Kidney (tissue), 14 donors: ENCODE measurements around the gene AP1S1. TPM values are rescaled to one million over a fixed set of nuclear protein-coding genes. Genes with fewer than 3 reads are reported as not detected.
A peak's percentile ranks its signal among the peaks of the same experiment; 100 is the strongest.
"Not testable (repeated sequence)": the region's sequence is repeated elsewhere in the genome, so short reads cannot be mapped to it uniquely, and the experiment has no call there.

ENCODE experiments used
- DNase-seq, 5 donors: peaks; one replicate each; pipeline ENCODE4 v3.0.0-alpha.2; 2013 to 2020
- FAIRE-seq: peaks from 2 replicates; lab custom pipeline; 2012; peaks lifted over from hg19 to GRCh38; lab: Jason Lieb, UNC
- H3K27ac ChIP-seq, 2 donors: one replicate each; pipeline ENCODE4 v1.7.0; 2013; ENCODE audit warnings: low read depth in 2 of 2, low read length in 2 of 2, inconsistent platforms in 1 of 2
- H3K27me3 ChIP-seq: one replicate; pipeline ENCODE4 v1.7.1; 2013; ENCODE audit warnings: low read length, inconsistent platforms; ENCODE audit not compliant: control insufficient read depth, insufficient read depth
- H3K36me3 ChIP-seq, 3 donors: one replicate each; pipeline versions ENCODE4 v1.7.0 to v1.7.1; 2013; ENCODE audit warnings: low read length in 3 of 3, control low read depth in 1 of 3, inconsistent platforms in 1 of 3; ENCODE audit not compliant: insufficient read depth in 3 of 3, control insufficient read depth in 2 of 3
- H3K4me1 ChIP-seq, 3 donors: one replicate each; pipeline versions ENCODE4 v1.7.0 to v1.7.1; 2013; ENCODE audit warnings: low read length in 3 of 3, inconsistent platforms in 1 of 3, low read depth in 1 of 3; ENCODE audit not compliant: control insufficient read depth in 2 of 3, insufficient read depth in 2 of 3
- H3K4me3 ChIP-seq, 3 donors: one replicate each; pipeline versions ENCODE4 v1.7.0 to v1.8.1; 2013; ENCODE audit warnings: low read length in 3 of 3, control low read depth in 1 of 3, inconsistent platforms in 1 of 3
- H3K9ac ChIP-seq, 3 donors: one replicate each; pipeline versions ENCODE4 v1.7.0 to v1.7.1; 2013; ENCODE audit warnings: low read length in 3 of 3, control low read depth in 1 of 3, inconsistent platforms in 1 of 3
- H3K9me3 ChIP-seq, 3 donors: one replicate each; pipeline versions ENCODE4 v1.7.0 to v1.7.1; 2013; ENCODE audit warnings: low read length in 3 of 3, control low read depth in 1 of 3, inconsistent platforms in 1 of 3; ENCODE audit not compliant: control insufficient read depth in 2 of 3, insufficient read depth in 1 of 3
- CTCF ChIP-seq: IDR thresholded peaks from 3 replicates; pipeline ENCODE4 v1.5.1; 2012; ENCODE audit warnings: mild to moderate bottlenecking, moderate library complexity, borderline replicate concordance; ENCODE audit not compliant: insufficient read depth; ENCODE audit errors: extremely low read depth
- intact Hi-C: fragments of 100-400 bp; cut with DNase I; formaldehyde crosslinking; loops from one replicate; pipeline ENCODE4 v1.11.1; 2022
- polyA plus RNA-seq: library from polyadenylated mRNA; stranded (reverse); fragments of 350-450 nt; fragmentation: Illumina TruSeq; extraction: RNeasy Lipid Tissue Mini Kit (QIAGEN cat#74804); gene quantifications from one replicate; pipeline ENCODE4 v1.2.3, GENCODE V29; 2014; ENCODE audit warnings: low read depth, low replicate concordance; ENCODE audit not compliant: insufficient read depth
- total RNA-seq: library from RNA; stranded (reverse); fragmentation: NEBNext Ultra II Directional; extraction: Animal tissue kit (Norgen Biotek cat#: 25700); gene quantifications from one replicate; pipeline ENCODE4 v1.2.1, GENCODE V29; 2021
- donor health status: control.
- donor health status: control.
- donor health status: control.
- donor health status: control.
- donor health status: control.
- donor health status: DM: yes; HTN: yes; CAD: no.
- donor health status: Normal renal cell carcinoma (clear cell type).

AP1S1 gene
- total and polyA plus RNA-seq, 2 donors from 2014 or later, result 50.4 to 133 TPM

- Histone ChIP-seq H3K4me1 (peaks cover 0 to 2% (median 0%) of the 10 kb centered on the region in 3 donors), H3K4me3 (no peak overlapping the region), H3K27me3 (peaks cover 5% of the 10 kb centered on the region), H3K9me3 (no peaks in the 10 kb centered on the region), H3K36me3 (no peaks in the 10 kb centered on the region), H3K27ac (no peak overlapping the region), H3K9ac (no peak overlapping the region)
- FAIRE-seq (no peak), DNase-seq (no peak)
- no peak for TF ChIP-seq CTCF
- intact Hi-C loops, result no loop called here
These were observed 43.7 kb downstream of the AP1S1 start for GRCh38 chr7:101197991-101198390.

GRCh38 chr7:101198476-101198875 lies 44.2 kb downstream of the AP1S1 start:
- DNase-seq, result no peak
- Histone ChIP-seq H3K9ac (no peak overlapping the region), H3K27ac (no peak overlapping the region), H3K9me3 (no peaks in the 10 kb centered on the region), H3K36me3 (no peaks in the 10 kb centered on the region), H3K27me3 (peaks cover 5% of the 10 kb centered on the region), H3K4me1 (peaks cover 0 to 2% (median 0%) of the 10 kb centered on the region in 3 donors), H3K4me3 (no peak overlapping the region)
- FAIRE-seq, result no peak
- no peak for TF ChIP-seq CTCF
- intact Hi-C loops, result no loop called here

- H3K9me3 ChIP-seq, H3K4me1 ChIP-seq, H3K9ac ChIP-seq, H3K4me3 ChIP-seq, FAIRE-seq, intact Hi-C loops, H3K36me3 ChIP-seq, DNase-seq, H3K27ac ChIP-seq, H3K27me3 ChIP-seq: not testable (repeated sequence)
These were observed 45.2 kb downstream of the AP1S1 start for GRCh38 chr7:101199522-101199921.

- Histone ChIP-seq H3K36me3 (no peaks in the 10 kb centered on the region), H3K27ac (no peak overlapping the region), H3K9me3 (no peaks in the 10 kb centered on the region), H3K27me3 (peaks cover 5% of the 10 kb centered on the region), H3K4me1 (peaks cover 0 to 2% (median 0%) of the 10 kb centered on the region in 3 donors), H3K4me3 (peak overlapping the region in 1 of 3 donors; percentile 3), H3K9ac (no peak overlapping the region)
- TF ChIP-seq CTCF, result no peak
- DNase-seq, result no peak
- FAIRE-seq, result no peak
- intact Hi-C loops, result no loop called here
These were observed 46.2 kb downstream of the AP1S1 start for GRCh38 chr7:101200504-101200861.
